Esophagus squamous epithelium (tissue), 5 donors: ENCODE data around the gene IFT57. TPM values are rescaled to one million over a fixed set of nuclear protein-coding genes. Genes with fewer than 3 reads are reported as not detected.

ENCODE experiments used
- DNase-seq: peaks from one replicate; lab custom pipeline; 2025; lab: John Stamatoyannopoulos, UW
- H3K27ac ChIP-seq, 4 donors: fragments of 200-600 bp; sonication (generic); one replicate each; pipeline ENCODE4 v1.5.1; 2016 to 2019; ENCODE audit warnings: mild to moderate bottlenecking in 1 of 4
- H3K27me3 ChIP-seq, 4 donors: fragments of 200-600 bp; sonication (generic); 1 replicate in 3 of 4; 2 replicates in 1 of 4; pipeline versions ENCODE4 v1.5.1 to v1.6.0; 2017 to 2021; ENCODE audit warnings: antibody characterized with exemption in 1 of 4
- H3K36me3 ChIP-seq, 3 donors: fragments of 200-600 bp; sonication (generic); one replicate each; pipeline ENCODE4 v1.5.1; 2016 to 2019
- H3K4me1 ChIP-seq, 3 donors: fragments of 200-600 bp; sonication (generic); one replicate each; pipeline ENCODE4 v1.5.1; 2017 to 2019
- H3K4me3 ChIP-seq, 4 donors: fragments of 200-600 bp; sonication (generic); 1 replicate in 3 of 4; 2 replicates in 1 of 4; pipeline ENCODE4 v1.5.1; 2016 to 2019; ENCODE audit warnings: mild to moderate bottlenecking in 2 of 4, moderate library complexity in 1 of 4
- H3K9me3 ChIP-seq, 3 donors: fragments of 200-600 bp; sonication (generic); one replicate each; pipeline ENCODE4 v1.5.1; 2016 to 2019
- POLR2A ChIP-seq, 4 donors: fragments of 450-650 bp; IDR thresholded peaks; one replicate each; pipeline ENCODE4 v1.6.1; 2017; ENCODE audit warnings: antibody characterized with exemption in 4 of 4, mild to moderate bottlenecking in 4 of 4, moderate library complexity in 3 of 4
- WGBS, 2 donors: methylation state at CpG; one replicate each; pipeline ENCODE4 v1.1.5; 2018; 5-methylcytosine and 5-hydroxymethylcytosine counted together
- intact Hi-C: fragments of 100-400 bp; cut with DNase I; formaldehyde crosslinking; loops from one replicate; pipeline ENCODE4 v1.15.0; 2022
- total RNA-seq, 4 donors: library from RNA; depleted of rRNA; stranded (reverse); fragments of >200 nt; gene quantifications; one replicate each; pipeline ENCODE4 v1.1.0, GENCODE V29; 2016
- TF ChIP-seq, protein P1 (sequence below), 6 experiments: fragments of 450-650 bp in 4 of 6; fragments of 200-600 bp in 2 of 6; sonication (generic) in 2 of 6; IDR thresholded peaks; one replicate each; pipeline ENCODE4 v1.5.1; 2016 to 2019; ENCODE audit warnings: antibody characterized with exemption in 6 of 6, mild to moderate bottlenecking in 4 of 6, moderate library complexity in 4 of 6
- donor health status: DM: yes; HTN: yes; CAD: no.

The IFT57 gene
- total RNA-seq, 4 donors from 2014 or later, result 21.0 to 35.7 (median 23.9) TPM

DNA sequence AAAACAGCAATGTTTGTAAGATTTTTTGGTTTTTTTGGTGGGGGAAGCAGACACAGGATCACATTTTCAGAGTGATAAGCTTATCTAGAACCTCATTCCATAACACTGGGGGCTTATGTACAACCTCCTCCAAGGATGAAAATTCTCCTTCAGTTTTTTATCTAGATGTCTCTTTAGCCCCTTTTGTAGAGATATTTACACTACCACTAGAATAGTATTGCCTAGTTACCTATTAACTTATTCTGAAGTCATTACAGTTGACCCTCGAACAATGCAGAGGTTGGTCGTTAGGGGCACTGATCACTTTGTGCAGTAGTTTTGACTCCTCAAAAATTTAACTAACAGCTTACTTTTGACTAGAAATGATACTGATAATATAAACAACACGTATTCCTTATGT is 32.8 kb downstream of the IFT57 start:
- TF ChIP-seq, protein P1, sequence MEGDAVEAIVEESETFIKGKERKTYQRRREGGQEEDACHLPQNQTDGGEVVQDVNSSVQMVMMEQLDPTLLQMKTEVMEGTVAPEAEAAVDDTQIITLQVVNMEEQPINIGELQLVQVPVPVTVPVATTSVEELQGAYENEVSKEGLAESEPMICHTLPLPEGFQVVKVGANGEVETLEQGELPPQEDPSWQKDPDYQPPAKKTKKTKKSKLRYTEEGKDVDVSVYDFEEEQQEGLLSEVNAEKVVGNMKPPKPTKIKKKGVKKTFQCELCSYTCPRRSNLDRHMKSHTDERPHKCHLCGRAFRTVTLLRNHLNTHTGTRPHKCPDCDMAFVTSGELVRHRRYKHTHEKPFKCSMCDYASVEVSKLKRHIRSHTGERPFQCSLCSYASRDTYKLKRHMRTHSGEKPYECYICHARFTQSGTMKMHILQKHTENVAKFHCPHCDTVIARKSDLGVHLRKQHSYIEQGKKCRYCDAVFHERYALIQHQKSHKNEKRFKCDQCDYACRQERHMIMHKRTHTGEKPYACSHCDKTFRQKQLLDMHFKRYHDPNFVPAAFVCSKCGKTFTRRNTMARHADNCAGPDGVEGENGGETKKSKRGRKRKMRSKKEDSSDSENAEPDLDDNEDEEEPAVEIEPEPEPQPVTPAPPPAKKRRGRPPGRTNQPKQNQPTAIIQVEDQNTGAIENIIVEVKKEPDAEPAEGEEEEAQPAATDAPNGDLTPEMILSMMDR (IDR thresholded peaks at IDR 0.05), result no peak
- TF ChIP-seq POLR2A (IDR thresholded peaks at IDR 0.05), result no peak
- no peak overlapping the region for H3K4me3 ChIP-seq
- no peaks in the 10 kb centered on the region for H3K4me1 ChIP-seq
- peaks cover 0 to 11% (median 0%) of the 10 kb centered on the region in 3 donors for H3K9me3 ChIP-seq
- intact Hi-C loops, result no loop called here
- 83 to 93% methylated on average over 3 of the region's 3 CpGs for WGBS, 2 donors
- DNase-seq, result no peak
- H3K36me3 ChIP-seq, result peaks cover 0 to 54% (median 4%) of the 10 kb centered on the region in 3 donors
- H3K27ac ChIP-seq, result no peak overlapping the region
- H3K27me3 ChIP-seq, result no peaks in the 10 kb centered on the region

DNA sequence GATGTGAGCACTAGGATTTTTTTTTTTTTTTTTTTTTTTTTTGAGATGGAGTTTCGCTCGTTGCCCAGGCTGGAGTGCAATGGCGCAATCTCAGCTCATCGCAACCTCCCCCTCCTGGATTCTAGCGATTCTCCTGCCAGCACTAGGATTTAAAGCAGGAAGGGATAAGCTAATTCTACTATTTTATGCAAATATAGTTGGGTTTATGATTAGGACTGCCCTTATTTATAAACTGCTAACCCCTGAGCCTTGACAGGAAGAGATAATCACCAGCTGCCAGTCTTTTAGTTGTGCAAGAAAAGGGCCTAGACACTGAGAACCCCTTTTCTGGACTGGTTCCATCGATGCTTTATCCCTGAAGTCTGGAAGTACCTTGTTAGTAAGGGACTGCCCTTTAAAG is 36.7 kb downstream of the IFT57 start:
- Histone ChIP-seq H3K9me3 (peaks cover 0 to 9% (median 0%) of the 10 kb centered on the region in 3 donors), H3K4me3 (no peak overlapping the region), H3K27me3 (no peaks in the 10 kb centered on the region), H3K4me1 (no peaks in the 10 kb centered on the region), H3K36me3 (peaks cover 0 to 47% (median 4%) of the 10 kb centered on the region in 3 donors), H3K27ac (no peak overlapping the region)
- WGBS, 2 donors, result 98 to 100% methylated on average over 5 to 6 of the region's 6 CpGs
- no peak for DNase-seq
- no peak for TF ChIP-seq POLR2A (IDR thresholded peaks at IDR 0.05)
- TF ChIP-seq, protein P1 (IDR thresholded peaks at IDR 0.05), result no peak
- intact Hi-C loops, result no loop called here

DNA sequence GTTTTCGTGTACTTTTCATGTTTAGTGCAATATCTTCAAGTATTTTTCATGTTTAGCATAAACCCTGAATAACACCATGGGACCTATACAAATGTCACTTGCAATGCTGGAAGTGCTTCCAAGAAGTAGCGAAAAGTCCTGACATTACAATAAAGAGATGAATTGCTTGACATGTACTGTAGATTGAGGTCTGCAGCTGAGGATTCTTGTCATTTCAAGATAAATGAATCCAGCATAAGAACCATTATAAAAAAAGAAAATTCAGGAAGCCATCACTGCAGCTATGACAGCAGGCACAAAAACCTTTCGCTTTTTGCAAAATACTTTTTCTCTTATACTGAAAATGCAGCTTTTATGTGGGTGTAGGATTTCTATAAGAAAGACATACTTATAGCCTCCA is 37.4 kb downstream of the IFT57 start:
- intact Hi-C loops, result no loop called here
- Histone ChIP-seq H3K4me3 (no peak overlapping the region), H3K9me3 (peaks cover 0 to 9% (median 0%) of the 10 kb centered on the region in 3 donors), H3K27ac (no peak overlapping the region), H3K4me1 (peaks cover 0 to 5% (median 0%) of the 10 kb centered on the region in 3 donors), H3K36me3 (peaks cover 0 to 40% (median 0%) of the 10 kb centered on the region in 3 donors), H3K27me3 (no peaks in the 10 kb centered on the region)
- TF ChIP-seq, protein P1 (IDR thresholded peaks at IDR 0.05), result no peak
- TF ChIP-seq POLR2A (IDR thresholded peaks at IDR 0.05), result no peak
- 95 to 97% methylated on average over 3 of the region's 3 CpGs for WGBS, 2 donors
- DNase-seq, result no peak

DNA sequence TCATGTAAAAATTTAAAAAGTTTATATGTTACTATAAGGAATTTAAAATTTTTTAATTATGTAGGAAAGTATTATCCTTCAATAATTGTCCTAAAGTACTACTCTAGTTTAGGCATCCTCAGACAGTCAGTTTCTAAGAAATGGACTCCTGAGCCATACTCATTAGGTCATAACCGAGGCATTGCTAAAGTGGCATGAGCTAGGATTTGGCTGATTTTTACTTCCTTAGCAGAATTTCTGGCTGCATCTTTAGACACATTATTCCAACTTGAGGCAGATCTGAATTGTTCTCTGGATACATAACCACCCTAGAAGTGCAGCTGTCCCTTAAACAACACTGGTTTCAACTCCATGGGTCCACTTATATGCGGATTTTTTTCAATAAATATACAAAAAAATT is 38.3 kb downstream of the IFT57 start:
- no peak for DNase-seq
- Histone ChIP-seq H3K27me3 (no peaks in the 10 kb centered on the region), H3K27ac (no peak overlapping the region), H3K36me3 (peaks cover 0 to 31% (median 0%) of the 10 kb centered on the region in 3 donors), H3K9me3 (peaks cover 0 to 9% (median 0%) of the 10 kb centered on the region in 3 donors), H3K4me3 (no peak overlapping the region), H3K4me1 (peaks cover 0 to 8% (median 0%) of the 10 kb centered on the region in 3 donors)
- TF ChIP-seq POLR2A (IDR thresholded peaks at IDR 0.05), result no peak
- TF ChIP-seq, protein P1 (IDR thresholded peaks at IDR 0.05), result no peak
- 91 to 95% methylated on average over 2 of the region's 2 CpGs for WGBS, 2 donors
- intact Hi-C loops, result no loop called here

DNA sequence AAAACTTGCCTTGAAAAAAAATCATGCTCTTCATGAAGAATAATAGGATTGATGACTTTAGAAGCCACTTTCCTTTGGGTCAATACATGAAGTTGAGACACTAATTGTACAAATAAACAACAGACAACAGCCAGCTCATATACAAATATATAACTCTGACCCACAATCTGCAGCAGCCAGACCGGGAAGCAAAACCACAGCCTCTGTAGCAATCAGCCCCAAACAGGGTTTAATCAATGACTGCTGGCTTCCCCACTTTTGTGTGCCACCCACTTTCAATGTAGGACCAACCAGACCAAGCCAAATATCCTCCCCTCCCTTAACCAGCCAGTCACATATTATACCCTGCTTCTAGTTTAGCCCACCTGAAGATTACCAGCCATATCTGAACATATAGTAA is 39.0 kb downstream of the IFT57 start:
- intact Hi-C loops, result no loop called here
- Histone ChIP-seq H3K36me3 (peaks cover 0 to 30% (median 0%) of the 10 kb centered on the region in 3 donors), H3K27me3 (no peaks in the 10 kb centered on the region), H3K9me3 (peaks cover 0 to 9% (median 0%) of the 10 kb centered on the region in 3 donors), H3K27ac (no peak overlapping the region), H3K4me3 (no peak overlapping the region), H3K4me1 (peaks cover 0 to 11% (median 0%) of the 10 kb centered on the region in 3 donors)
- no peak for DNase-seq
- TF ChIP-seq, protein P1 (IDR thresholded peaks at IDR 0.05), result no peak
- no peak for TF ChIP-seq POLR2A (IDR thresholded peaks at IDR 0.05)
- 78 to 79% methylated on average over 1 of the region's 1 CpG for WGBS, 2 donors
